GM13977 (cell line): ENCODE measurements around the gene CENPS.

Experiments
- DNase-seq: peaks from one replicate; pipeline ENCODE4 v3.0.0; 2012; ENCODE audit warnings: low spot score
- in situ Hi-C: fragments of 300-500 bp; cut with MboI; formaldehyde crosslinking; loops from one replicate; pipeline ENCODE4 v1.12.0; 2022; ENCODE audit warnings: low sequenced_read_pairs, low pct_unique_long_range_greater_than_20kb, mixed read lengths, inconsistent platforms; ENCODE audit not compliant: unreplicated experiment
- TF ChIP-seq, protein P1 (sequence below): IDR thresholded peaks from 2 replicates; pipeline ENCODE4 v1.5.1; 2012; ENCODE audit warnings: mild to moderate bottlenecking, control low read depth; ENCODE audit not compliant: insufficient read depth; ENCODE audit errors: extremely low read depth, missing control alignments

The CENPS gene

DNA sequence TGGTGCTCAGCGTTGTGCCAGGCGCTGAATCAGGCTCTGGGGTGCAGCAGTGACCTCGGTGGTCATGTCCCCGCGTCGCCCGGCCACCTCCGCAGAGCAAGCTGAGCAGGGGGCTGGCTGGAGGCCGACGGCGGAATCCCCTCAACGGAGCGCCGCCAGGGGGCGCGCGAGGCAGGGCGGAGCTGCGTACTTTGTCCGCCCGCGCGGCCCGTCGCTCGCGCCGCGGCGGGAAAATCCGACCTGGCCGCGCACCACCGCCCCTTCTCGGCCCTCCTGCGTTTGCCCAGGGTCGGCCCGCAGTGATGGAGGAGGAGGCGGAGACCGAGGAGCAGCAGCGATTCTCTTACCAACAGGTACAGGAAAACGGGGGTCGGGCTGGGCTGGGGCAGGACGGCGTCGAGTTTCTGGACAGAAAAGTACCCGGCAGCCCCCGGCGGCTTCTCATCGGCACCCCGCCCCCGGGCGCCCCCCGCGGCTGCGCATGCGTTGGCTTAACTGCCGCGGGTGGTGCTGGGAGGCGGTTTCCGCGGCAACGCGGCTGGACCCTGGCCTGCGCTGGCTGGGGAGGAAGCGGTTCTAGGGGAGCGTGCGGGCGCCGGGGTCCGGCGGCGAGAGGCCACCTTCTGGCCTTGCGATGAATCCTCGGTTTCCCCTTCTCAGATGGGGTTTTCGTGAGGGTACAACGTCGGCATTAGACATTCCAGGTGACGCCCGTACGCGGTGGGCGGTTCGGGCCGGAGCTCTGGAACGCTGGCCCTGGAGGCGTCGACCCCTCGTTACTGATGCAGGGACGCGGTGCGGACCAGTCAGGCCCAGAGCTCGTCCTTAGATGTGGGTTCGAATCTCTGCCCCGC is at the start of gene CENPS:
Gene CENPS (plus strand): TSS at position 218 of the 854 bp plus-strand sequence. CDS start 85 bp downstream, at position 303.
- in situ Hi-C loops, result loop anchor here (10.0 kb wide), 1 partner anchor 54 kb away; no protein-coding TSS in a partner anchor
- peak; percentile 99 for DNase-seq
- TF ChIP-seq, protein P1, sequence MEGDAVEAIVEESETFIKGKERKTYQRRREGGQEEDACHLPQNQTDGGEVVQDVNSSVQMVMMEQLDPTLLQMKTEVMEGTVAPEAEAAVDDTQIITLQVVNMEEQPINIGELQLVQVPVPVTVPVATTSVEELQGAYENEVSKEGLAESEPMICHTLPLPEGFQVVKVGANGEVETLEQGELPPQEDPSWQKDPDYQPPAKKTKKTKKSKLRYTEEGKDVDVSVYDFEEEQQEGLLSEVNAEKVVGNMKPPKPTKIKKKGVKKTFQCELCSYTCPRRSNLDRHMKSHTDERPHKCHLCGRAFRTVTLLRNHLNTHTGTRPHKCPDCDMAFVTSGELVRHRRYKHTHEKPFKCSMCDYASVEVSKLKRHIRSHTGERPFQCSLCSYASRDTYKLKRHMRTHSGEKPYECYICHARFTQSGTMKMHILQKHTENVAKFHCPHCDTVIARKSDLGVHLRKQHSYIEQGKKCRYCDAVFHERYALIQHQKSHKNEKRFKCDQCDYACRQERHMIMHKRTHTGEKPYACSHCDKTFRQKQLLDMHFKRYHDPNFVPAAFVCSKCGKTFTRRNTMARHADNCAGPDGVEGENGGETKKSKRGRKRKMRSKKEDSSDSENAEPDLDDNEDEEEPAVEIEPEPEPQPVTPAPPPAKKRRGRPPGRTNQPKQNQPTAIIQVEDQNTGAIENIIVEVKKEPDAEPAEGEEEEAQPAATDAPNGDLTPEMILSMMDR, result peak; percentile 99

DNA sequence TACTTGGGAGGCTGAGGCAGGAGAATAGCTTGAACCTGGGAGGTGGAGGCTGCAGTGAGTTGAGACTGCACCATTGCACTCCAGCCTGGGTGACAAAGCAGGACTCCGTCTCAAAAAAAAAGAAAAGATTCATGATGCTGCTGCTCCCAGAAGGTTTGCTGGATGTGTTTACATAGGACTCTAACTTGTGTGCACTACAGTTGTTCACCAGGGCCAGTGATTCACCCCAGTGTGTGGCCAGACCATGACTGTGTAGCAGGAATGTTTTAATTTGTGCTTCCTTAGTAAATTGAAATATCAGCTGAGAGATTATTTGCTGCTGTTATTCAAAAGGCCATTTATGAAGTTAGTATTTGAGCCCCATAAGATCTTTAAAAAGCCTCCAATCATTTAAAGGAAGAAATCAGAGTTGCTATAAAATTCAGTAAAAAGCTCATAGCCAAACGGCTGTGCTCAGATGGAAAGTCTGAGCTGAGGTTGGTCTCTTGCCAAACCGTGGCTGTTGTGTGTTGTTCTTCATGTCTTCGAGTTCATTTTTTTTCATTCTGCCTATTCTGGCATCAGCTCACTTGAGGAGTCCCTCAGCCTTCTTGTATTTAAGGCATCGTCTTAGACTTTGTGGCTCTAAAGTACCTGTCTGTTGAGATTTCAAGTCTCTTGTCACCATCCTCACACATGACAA is 49.5 kb upstream of the CENPS start:
- TF ChIP-seq, protein P1, result no peak
- in situ Hi-C loops, result no loop called here
- no peak for DNase-seq

DNA sequence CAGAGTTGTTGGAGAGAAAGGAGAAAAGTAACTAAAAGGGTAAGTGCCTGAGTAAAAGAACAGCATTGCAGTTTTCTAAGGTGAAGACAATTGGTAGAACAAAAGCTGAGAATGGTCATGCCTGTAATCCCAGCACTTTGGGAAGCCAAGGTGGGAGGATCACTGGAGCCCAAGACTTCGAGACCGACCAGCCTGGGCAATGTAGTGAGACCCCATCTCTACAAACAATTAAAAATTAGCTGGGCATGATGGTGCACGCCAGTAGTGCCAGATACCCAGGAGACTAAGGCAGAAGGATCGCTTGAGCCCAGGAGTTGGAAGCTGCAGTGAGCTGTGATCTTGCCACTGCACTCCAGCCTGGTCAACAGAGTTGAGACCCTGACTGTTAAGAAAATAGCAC is 46.6 kb upstream of the CENPS start:
- in situ Hi-C loops, result no loop called here
- TF ChIP-seq, protein P1, result no peak
- DNase-seq, result no peak

DNA sequence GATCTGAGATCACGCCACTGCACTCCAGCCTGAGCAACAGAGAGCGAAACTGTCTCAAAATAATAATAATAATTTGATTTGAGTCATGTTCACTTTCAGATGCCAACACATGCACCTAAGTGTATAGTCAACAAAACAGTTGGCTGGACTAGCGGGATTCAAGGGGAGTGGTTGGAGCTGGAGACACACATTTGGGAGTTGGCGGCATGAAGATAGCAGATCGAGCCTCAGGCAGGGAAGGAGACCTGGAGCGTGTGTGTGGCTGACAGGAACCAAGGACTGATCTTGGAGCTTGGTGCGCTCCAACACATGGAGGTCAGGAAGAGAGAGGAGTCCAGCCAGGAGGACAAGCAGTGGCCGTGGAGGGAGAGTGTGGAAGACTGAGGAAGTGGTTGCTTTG is 46.0 kb upstream of the CENPS start:
- in situ Hi-C loops, result no loop called here
- no peak for DNase-seq
- TF ChIP-seq, protein P1, result no peak

DNA sequence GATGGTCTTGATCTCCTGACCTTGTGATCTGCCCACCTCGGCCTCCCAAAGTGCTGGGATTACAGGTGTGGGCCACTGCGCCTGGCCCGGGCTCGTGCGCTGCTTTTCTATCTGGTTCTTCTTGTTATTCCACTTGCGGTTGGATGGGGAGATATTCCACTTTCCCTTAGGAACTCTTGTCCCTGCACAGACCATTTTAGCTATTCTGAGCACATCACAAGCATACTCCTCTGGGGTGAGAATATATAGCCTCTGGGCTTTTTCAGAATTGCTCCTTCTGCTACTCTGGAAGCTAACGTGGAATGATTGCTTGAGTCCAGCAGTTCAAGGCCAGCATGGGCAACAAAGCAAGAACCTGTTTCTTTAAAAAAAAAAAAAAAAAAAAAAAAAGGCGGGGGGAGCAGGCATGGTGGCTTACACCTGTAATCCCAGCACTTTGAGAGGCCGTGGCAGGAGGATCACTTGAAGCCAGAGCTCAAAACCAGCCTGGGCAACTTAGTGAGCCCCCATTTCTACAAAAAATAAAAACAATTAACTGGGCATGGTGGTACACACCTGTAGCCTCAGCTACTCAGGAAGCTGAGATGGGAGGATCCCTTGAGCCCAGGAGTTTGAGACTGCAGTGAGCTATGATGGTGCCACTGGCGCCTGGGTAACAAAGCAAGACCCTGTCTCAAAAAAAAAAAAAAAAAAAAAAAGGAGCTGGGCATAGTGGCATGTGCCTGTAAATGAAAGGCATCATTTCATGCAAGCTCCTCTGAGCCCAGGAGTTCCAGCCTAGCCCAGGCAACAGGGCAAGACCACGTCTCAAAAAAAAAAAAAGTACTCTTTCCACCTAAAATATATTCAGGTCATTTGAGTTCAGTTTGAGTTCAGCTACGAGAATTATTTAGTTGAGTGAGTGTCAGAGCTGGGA is 43.2 kb upstream of the CENPS start:
- in situ Hi-C loops, result no loop called here
- TF ChIP-seq, protein P1, result no peak
- DNase-seq, result no peak

DNA sequence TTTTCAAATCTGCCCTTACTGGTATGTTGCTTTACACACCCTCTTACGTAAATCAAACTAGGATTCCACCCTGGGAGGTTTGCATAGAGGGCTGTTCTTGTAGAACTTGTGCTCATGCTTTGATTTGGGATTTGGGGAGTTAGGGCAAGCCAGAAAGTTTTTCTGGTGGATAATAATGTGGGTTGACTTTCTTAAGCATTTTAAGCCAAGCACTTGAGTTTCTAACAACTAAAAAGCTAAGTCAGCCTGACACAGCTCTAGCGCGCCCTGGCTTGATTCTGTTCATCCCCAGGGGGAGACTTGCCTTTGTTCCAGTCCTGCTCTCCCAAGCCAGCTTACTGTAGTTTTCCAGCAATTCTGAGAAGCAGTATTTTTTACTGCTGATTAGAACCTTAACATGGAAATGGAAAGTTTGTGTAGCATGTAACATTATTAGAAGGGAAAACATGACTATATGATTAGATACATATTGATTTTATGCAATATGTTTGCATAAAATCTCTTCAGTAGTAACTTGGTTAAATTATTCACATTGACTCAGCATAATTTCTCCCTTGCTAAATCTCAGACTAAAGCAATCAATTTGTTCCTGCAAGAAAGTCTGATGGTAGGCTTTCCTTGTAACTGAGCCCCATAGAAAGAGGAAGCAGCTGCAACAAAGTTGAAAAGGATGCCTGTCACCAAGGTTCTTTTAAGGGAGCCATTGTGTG is 42.4 kb upstream of the CENPS start:
- TF ChIP-seq, protein P1, result no peak
- DNase-seq, result no peak
- in situ Hi-C loops, result no loop called here
